Parathyroid adenoma (tissue), 2 donors: ENCODE data around the gene FBXO24.

Experiments used
- H2AFZ ChIP-seq: fragments of 300-600 bp; sonication (generic); one replicate; pipeline ENCODE4 v1.7.0; 2017; ENCODE audit warnings: antibody characterized with exemption, mild to moderate bottlenecking
- H3K27ac ChIP-seq: fragments of 300-600 bp; sonication (generic); one replicate; pipeline ENCODE4 v1.7.0; 2017
- H3K27me3 ChIP-seq: fragments of 300-600 bp; sonication (generic); one replicate; pipeline ENCODE4 v1.7.0; 2017; ENCODE audit warnings: low read length; ENCODE audit not compliant: control insufficient read depth, insufficient read depth
- H3K36me3 ChIP-seq: fragments of 300-600 bp; sonication (generic); one replicate; pipeline ENCODE4 v1.7.0; 2017; ENCODE audit warnings: low read length; ENCODE audit not compliant: control insufficient read depth, insufficient read depth
- H3K4me1 ChIP-seq: fragments of 300-600 bp; sonication (generic); one replicate; pipeline ENCODE4 v1.7.0; 2017; ENCODE audit warnings: control low read depth
- H3K4me2 ChIP-seq: fragments of 300-600 bp; sonication (generic); one replicate; pipeline ENCODE4 v1.7.0; 2017; ENCODE audit warnings: low read length
- H3K4me3 ChIP-seq: fragments of 300-600 bp; sonication (generic); one replicate; pipeline ENCODE4 v1.7.0; 2017; ENCODE audit warnings: low read depth, low read length
- H3K79me2 ChIP-seq: fragments of 300-600 bp; sonication (generic); one replicate; pipeline ENCODE4 v1.7.0; 2017; ENCODE audit warnings: control low read depth
- H3K9ac ChIP-seq: fragments of 300-600 bp; sonication (generic); one replicate; pipeline ENCODE4 v1.7.0; 2017; ENCODE audit warnings: mild to moderate bottlenecking
- H3K9me3 ChIP-seq: fragments of 300-600 bp; sonication (generic); one replicate; pipeline ENCODE4 v1.7.0; 2017; ENCODE audit warnings: low read length; ENCODE audit not compliant: control insufficient read depth
- CTCF ChIP-seq: fragments of 300-600 bp; sonication (generic); IDR thresholded peaks from one replicate; pipeline ENCODE4 v1.7.0; 2017; ENCODE audit warnings: antibody characterized with exemption, mild to moderate bottlenecking
- donor health status: primary hyperparathyroidism.

FBXO24 gene

GRCh38 chr7:100578246-100579183 lies 7.6 kb upstream of the FBXO24 start:
- H3K4me2 ChIP-seq: no peak overlapping the region
- no peaks in the 10 kb centered on the region for H3K36me3 ChIP-seq
- peaks cover 10% of the 10 kb centered on the region for H3K4me1 ChIP-seq
- no peak overlapping the region for H3K4me3 ChIP-seq
- no peak overlapping the region for H3K27ac ChIP-seq
- H3K79me2 ChIP-seq: peaks cover 3% of the 10 kb centered on the region
- no peak for TF ChIP-seq CTCF
- no peak overlapping the region for H3K9ac ChIP-seq
- no peaks in the 10 kb centered on the region for H3K27me3 ChIP-seq
- no peaks in the 10 kb centered on the region for H3K9me3 ChIP-seq
- no peak overlapping the region for H2AFZ ChIP-seq

- Histone ChIP-seq H3K4me3 (no peak overlapping the region), H3K79me2 (peaks cover 3% of the 10 kb centered on the region), H3K27me3 (no peaks in the 10 kb centered on the region), H3K4me2 (no peak overlapping the region), H3K9ac (no peak overlapping the region), H3K36me3 (no peaks in the 10 kb centered on the region), H3K9me3 (no peaks in the 10 kb centered on the region), H3K4me1 (peaks cover 21% of the 10 kb centered on the region), H2AFZ (no peak overlapping the region), H3K27ac (no peak overlapping the region)
- no peak for TF ChIP-seq CTCF
Observed at GRCh38 chr7:100580466-100581283, 5.5 kb upstream of the FBXO24 start.

GRCh38 chr7:100582041-100582579 lies 4.0 kb upstream of the FBXO24 start:
- H3K4me3 ChIP-seq: no peak overlapping the region
- peaks cover 3% of the 10 kb centered on the region for H3K79me2 ChIP-seq
- peaks cover 21% of the 10 kb centered on the region for H3K4me1 ChIP-seq
- H2AFZ ChIP-seq: no peak overlapping the region
- no peaks in the 10 kb centered on the region for H3K36me3 ChIP-seq
- no peaks in the 10 kb centered on the region for H3K27me3 ChIP-seq
- H3K4me2 ChIP-seq: peak overlapping the region; percentile 4
- H3K9ac ChIP-seq: no peak overlapping the region
- no peak for TF ChIP-seq CTCF
- no peaks in the 10 kb centered on the region for H3K9me3 ChIP-seq
- peak overlapping the region; percentile 33 for H3K27ac ChIP-seq

- Histone ChIP-seq H2AFZ (no peak overlapping the region), H3K4me1 (peaks cover 21% of the 10 kb centered on the region), H3K4me2 (peak overlapping the region; percentile 79), H3K79me2 (peaks cover 3% of the 10 kb centered on the region), H3K36me3 (no peaks in the 10 kb centered on the region), H3K4me3 (no peak overlapping the region), H3K27me3 (no peaks in the 10 kb centered on the region), H3K9me3 (no peaks in the 10 kb centered on the region), H3K27ac (peak overlapping the region; percentile 33), H3K9ac (no peak overlapping the region)
- no peak for TF ChIP-seq CTCF
Observed at GRCh38 chr7:100582650-100583049, 3.5 kb upstream of the FBXO24 start.
